Stimulated activated CD8-positive, alpha-beta memory T cell treated with anti-CD3 and anti-CD28 coated beads, Interleukin-15, amount 100 ng/mL, for 24 hours (primary cell): ENCODE measurements around the gene RAX.

Experiments
- DNase-seq: peaks from one replicate; pipeline ENCODE4 v3.0.0-alpha.2; 2020; ENCODE audit warnings: low read depth

The RAX gene

DNA sequence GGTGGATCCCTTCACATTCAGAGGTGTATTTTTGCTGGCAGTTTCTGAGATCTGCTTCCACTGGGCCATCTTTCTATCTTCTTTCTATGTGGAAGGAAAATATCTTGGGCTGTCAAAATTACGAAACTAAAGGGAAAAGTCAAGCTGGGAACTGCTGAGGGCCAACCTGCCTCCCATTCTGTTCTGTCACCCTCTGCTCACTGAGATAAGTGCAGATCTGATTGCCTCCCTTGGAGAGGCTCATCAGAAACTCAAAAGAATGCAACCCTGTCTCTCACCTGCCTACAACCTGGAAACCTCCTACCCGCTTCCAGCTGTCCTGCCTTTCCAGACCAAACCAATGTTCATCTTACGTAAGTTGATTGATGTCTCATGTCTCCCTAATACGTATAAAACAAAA lies 26.5 kb downstream of the RAX start:
- DNase-seq, result no peak

DNA sequence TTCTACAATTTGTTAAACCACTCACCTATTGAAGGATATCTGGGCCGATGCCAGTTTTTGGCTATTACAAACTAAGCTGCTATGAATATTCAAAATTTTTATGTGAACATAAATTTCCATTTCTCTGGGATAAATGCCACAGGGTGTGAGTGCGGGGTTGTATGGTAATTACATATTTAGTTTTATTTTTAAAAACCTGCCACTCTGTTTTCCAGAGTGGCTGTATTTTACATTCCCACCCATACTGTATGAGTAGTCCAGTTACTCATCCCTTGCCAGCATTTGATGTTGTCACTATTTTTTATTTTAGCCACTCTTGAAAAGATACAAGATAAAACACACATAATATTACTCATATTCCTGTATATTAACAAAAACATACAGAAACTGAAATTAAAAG lies 30.3 kb downstream of the RAX start:
- DNase-seq, result no peak

DNA sequence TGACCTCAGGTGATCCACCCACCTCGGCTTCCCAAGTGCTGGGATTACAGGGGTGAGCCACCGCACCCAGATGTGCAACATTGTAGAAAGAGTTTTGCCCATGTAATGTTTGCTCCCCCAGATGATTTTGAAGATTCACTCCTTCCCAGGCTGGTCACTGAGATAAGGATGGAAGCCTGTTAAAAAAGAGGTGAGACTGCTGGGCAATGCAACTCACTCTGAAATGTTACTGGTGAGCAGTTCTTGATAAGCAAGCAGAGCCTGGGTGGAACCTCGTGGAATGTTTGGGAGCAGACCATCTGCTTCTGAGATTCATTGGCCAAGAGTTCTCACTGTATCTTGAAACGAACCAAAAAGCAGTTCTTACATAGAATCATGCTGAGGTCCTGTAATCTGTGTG lies 33.6 kb downstream of the RAX start:
- DNase-seq, result no peak

DNA sequence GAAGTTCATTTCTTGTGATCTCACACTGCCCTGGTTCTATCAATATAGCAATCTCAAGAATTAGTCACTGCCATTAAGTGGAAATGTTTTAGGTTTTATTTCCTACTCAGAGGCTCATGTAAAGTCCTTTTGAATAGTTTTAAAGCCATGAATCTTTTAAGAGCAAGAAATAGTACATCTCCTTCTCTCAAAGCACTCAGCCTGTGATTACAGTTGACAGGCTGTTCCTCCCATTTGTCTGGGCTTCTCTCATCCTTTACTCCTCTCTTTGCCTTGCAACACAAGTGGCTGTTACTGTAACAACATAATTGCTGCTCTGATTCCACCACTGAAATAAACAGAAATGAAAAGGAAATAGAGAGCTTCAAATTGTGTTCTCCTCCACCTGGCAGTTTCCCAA lies 34.9 kb downstream of the RAX start:
- no peak for DNase-seq

DNA sequence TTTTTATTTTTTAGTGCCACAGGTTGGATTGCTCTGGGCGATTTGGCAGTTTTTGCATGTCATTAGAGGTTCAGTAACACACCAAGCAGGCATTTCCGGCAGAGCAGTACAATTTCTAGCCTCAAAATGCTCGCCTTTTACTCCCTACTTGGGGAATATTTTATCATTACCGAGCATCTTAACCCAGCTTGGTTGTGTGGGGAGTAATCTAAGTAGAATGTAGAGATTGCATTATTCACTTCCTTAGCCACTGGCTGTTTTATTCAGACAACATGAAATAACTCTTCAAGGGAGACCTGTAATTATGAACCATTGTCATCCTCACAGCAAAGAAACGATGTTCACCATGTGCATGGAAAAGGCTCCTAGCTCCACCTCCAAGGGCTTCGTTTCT lies 40.2 kb downstream of the RAX start:
- no peak for DNase-seq

DNA sequence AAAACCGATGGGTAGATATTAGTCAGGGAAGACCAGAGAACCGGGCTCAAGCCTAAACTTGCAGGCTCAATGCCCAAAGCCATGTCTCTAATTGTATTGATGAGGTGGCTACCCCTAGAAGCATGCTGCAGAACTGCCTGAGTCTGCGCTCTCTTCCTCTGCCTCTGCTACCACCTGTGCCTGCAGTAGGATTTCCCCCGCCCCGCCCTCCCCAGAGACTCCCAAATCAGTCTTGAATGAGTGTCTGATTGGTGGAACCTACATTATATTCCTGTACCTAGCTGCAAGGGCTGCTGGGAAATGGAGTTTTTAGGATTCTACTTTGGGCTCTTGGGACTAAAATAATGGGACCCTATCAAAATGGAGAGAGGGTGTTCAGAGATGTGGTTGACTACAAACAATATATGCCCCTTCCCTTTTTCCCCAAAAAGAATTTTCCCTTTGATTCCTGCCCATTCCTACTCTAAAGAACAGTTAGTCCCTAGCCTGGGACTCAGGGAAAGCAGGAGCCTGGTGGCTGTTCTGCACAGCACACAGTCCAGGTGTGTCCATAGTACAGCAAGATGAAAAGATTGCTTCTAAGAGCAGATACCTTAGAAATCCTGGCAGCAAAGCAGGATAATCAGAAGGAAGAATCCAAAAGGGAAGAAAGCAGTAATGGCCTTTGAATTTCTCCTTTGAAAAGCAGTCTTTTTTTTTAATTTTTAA lies 40.8 kb downstream of the RAX start:
- DNase-seq, result no peak

DNA sequence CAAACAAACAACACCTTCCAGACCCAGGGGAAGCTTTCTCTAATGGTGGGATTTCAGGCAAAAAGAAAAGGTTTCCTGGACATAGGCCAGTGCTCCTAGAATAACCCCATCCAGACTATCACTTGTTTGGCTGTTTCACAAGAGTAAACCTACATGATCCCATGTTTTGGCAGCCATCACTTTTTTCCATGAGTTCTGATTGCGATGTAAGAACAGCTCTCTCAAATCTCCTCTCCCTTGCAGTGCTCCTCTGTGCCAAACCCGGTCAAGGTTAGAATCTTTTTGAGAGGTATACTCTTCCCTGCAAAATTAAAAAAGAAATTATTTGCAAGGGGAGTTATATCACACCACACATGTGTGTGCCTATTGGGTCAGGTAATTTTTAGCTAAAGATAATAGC lies 41.4 kb downstream of the RAX start:
- no peak for DNase-seq

DNA sequence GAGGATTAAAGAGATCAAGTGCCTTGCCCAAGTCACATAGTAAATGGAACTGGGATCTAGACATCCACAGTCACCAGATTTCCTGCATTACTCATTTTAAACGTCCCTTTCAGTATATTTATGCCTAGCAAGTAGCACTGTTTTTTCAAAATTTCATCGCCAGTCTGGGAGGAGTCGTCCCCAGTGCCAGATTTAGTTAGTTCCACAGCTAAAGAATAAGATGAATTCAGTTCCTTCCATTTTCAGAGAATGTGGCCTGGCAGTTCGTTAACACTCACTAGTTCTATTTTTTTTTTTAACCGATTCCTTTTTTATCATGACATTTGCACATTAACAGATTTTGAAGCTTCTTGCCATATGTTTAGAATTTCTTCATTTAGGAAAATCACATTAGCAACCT lies 42.1 kb downstream of the RAX start:
- DNase-seq, result no peak

DNA sequence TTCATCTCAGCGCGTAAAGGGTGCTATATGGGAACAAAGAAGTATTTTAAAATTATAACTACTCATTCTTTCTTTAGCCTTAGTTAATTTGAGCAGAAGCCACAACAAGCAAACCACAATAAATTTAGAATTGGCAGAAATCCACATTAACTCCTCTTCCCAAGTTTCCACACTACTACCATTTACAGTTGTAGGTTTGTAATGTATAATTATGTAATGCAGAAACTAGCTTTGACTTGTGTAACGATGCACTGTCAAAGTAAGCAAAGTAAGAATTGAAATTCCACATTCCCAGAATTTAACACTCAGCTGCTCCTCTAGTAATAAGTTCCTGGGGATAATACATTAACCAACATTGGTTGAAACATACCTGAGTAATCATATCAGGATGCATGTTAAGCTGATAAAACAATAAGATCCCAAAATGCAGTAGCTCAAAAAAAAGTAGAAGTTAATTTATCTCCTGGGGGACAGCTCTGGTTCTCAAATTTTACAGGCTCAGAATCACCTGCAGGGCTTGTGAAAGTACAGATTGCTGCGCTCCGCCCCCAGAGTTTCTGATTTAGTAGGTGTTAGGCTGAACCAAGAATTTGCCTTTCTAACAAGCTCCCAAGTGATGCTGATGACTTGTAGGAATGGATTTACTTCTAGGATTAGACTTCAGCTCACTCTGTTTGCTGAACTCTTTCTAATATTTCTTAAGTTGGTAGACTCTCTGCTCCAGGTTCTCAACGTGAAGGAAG lies 43.4 kb downstream of the RAX start:
- no peak for DNase-seq

DNA sequence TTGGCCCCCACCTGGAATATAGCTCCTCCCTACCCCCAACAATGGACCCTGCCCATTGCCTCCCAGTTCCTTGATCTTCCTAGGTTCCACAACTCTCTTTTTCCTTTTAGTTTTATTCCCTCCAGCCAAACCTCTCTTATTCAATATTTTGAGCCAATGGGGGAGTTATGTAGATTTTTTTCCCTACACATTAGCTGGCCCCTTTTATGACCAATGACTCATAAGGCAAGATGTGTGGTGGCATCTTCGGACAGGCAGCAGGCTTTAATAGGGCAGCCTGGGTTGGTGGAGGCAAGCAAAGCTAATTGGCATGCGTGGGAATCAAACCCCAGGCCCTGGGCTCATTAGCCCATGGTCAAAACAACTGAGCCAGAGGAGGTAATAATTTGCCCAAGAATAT lies 44.1 kb downstream of the RAX start:
- DNase-seq, result no peak

DNA sequence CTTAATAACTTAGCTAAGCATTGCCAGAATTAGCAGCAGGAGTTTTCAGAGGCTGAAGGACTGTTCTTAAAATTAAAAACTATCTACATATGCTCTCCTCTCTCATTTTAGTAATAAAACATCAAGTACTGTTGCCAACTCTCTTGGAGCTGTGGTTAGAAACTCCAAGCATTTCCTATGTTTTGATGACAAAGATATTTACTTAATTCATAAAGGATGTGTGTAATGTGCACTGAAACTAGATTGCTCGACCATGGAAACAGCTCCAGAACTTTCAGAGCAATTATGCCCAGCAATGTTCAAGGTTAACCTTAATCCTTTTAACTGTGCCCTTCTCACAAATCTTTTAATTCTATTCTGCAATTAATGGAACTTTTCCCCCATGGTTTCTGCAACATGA lies 44.9 kb downstream of the RAX start:
- DNase-seq, result no peak

DNA sequence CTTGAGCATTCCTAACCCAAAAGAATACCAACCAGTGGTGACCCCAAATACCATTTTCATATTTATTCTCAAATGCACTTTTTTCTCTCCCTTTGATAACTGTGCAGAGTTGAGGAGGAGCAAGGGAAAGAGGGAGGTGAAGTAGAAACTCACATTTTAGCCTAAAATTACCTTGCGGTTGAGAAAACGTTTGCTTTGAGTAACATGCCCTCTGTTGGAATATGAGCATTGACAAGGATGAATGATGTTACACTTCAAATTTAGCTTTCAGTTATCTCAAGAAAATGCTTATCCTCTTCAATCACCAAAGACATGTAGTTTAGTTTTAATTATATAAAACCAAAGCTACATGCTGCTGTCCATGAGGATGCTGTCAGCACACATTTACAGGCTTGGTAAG lies 50.9 kb downstream of the RAX start:
- no peak for DNase-seq

DNA sequence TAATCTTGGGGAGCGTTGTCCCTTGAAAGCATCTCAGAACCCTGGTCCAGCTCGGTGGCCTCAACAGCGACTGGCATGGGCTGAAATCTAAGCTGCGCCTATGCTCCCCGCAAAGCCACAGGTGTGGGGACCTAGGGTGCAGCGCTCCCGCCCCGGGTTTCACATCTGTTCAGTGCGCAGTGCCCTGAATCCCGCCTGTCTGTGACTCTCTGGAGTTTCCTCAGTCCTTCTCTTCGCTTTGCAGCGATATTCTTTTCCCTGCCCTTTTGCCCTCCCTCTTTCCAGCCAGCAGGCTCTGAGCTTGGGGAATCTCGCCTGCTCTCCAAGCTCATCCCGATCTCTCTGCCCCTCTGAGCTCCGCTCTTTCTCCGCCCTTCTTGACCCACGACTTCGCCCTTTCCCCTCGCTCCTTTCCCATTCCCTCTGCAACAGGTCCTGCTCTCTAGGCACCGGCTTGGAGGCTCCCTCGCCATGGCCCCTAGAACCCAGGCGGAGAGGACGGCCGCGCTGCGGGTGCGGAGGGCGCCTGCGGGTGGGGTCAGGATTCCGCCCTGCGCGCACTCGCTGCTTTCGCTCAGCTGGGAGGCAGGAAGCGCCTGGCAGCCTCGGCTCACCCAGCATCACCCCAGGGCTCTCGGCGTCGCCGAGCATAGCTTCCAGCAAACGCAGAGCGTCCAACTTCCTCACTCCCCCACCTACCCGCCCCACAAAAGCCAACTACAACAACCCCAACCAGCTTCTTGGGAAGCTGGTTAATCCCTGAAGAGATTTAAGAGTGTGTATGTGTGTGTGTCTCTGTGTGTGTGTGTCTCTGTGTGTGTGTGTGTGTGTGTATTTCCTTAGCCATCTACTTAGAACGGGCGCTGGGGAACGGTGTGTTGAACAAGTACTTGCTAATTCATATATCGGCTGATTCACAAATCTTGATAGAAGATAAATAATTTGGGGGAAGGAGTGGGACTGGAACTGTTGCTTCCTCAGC lies 52.2 kb downstream of the RAX start:
- DNase-seq, result no peak

DNA sequence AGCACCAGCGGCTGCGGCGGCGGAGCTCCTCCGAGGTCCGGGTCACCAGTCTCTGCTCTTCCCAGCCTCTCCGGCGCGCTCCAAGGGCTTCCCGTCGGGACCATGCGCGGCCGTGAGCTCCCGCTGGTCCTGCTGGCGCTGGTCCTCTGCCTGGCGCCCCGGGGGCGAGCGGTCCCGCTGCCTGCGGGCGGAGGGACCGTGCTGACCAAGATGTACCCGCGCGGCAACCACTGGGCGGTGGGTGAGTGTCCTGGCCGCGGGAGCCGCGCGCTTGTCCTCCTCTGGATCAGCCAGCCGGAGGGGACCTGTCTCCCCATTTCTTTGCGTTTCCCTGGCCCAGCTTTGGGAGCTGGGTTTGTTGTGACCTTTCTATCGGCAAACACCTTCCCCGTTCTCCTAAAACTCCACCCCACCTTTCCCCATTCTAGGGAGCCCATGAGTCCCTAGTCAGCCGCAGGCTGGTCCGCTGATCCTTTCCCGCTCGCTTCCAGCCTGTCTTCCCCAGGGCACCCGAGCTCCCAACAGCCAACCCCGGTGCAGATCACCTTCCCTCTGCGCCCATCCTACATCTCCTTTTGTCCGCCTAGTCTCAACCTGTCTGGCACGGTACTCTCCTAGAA lies 53.0 kb downstream of the RAX start:
- no peak for DNase-seq

DNA sequence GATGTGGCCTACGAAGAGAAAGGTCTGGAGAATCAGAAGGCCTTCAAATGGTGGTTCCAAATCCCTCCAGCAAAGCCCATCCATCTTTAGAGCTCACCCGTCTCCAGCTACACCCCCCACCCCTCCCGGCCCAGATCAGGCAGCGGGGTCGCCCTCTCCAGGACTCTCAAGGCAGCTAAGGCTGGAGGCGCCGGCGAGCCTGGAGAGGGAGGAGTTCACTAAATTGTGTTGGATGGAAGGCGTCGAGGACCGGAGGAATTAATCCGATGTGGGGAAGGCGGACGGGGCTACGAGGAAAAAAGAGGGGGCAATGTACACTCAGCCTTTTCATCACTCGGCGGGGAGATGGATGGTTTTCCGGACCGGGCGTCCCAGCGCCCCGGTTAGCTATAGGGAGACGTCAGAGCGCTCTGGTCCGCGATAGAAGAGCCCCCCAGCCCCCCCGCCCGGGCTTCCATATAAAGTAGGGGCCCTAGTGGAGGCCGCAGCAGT lies 53.5 kb downstream of the RAX start, which contains the start of gene GRP:
TSS of gene GRP (plus strand) at position 487 of the 492 bp plus-strand sequence. CDS start 108 bp downstream, outside the sequence.
- no peak for DNase-seq

DNA sequence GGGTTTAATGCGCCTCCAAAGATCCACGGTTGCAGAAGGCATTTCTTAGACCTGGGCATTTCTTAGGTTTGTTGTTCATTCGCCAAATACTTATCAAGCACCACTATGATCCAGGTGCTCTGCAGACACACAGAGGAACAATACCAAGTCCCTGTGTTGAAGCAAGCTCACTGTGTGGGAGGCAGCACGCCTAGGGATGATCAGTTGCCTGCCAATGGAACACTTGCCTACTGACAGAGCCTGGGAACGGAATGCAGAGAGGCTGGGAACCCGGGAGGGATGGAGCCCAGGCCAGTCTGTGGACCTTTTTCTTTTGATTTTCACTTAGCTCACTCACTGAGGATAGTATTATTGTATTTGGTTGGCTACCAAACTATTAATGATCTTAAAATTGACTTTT lies 55.2 kb downstream of the RAX start:
- DNase-seq, result no peak
